ENCODE measurements around the gene NAA15. TPM values are rescaled to one million over a fixed set of nuclear protein-coding genes. Genes with fewer than 3 reads are reported as not detected.

The NAA15 gene
- total and polyA plus RNA-seq, 2 of the 8 experiments (the other 6 are each of a cell fraction or from before 2014, with no cell fraction given), result 9.7 to 124 TPM

- TF ChIP-seq BRCA1 (IDR thresholded peaks at IDR 0.05; ENCODE audit: low read depth, low read length), result no peak
- TF ChIP-seq TEAD4 (IDR thresholded peaks at IDR 0.05; ENCODE audit: low read depth, low read length), result no peak
- no peak for TF ChIP-seq CBX5 (IDR thresholded peaks at IDR 0.05; ENCODE audit: low read depth, low read length)
- no peak for TF ChIP-seq EP300 (IDR thresholded peaks at IDR 0.05; ENCODE audit: borderline replicate concordance in 1 of 2, low read depth in 2 of 2, low read length in 2 of 2)
- no peak for TF ChIP-seq SP2 (IDR thresholded peaks at IDR 0.05; ENCODE audit: low read length)
- TF ChIP-seq USF2 (IDR thresholded peaks at IDR 0.05; ENCODE audit: low read length), result no peak
- no peak for TF ChIP-seq BCL11A (IDR thresholded peaks at IDR 0.05; ENCODE audit: low read depth in 2 of 2, low read length in 2 of 2)
- no peak for TF ChIP-seq CREB1 (IDR thresholded peaks at IDR 0.05)
- TF ChIP-seq CHD1 (IDR thresholded peaks at IDR 0.05; ENCODE audit: low read depth, low read length), result no peak
- TF ChIP-seq POLR2AphosphoS5 (IDR thresholded peaks at IDR 0.05; ENCODE audit: low read depth, low read length), result no peak
- TF ChIP-seq POU5F1 (IDR thresholded peaks at IDR 0.05; ENCODE audit: low read depth, low read length), result no peak
- TF ChIP-seq HDAC6 (IDR thresholded peaks at IDR 0.05; ENCODE audit: low read depth, low read length), result no peak
- TF ChIP-seq, protein P1, sequence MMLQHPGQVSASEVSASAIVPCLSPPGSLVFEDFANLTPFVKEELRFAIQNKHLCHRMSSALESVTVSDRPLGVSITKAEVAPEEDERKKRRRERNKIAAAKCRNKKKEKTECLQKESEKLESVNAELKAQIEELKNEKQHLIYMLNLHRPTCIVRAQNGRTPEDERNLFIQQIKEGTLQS (IDR thresholded peaks at IDR 0.05; ENCODE audit: insufficient read depth, low read depth, low read length), result no peak
- 93% methylated on average over 21 of the region's 23 CpGs; no CpG with 5 or more reads in 1 of the 2 experiments for WGBS, 2 experiments (ENCODE audit: extremely low coverage in 1 of 2, insufficient coverage in 1 of 2, insufficient read length in 1 of 2, insufficient replicate concordance in 2 of 2, low coverage in 1 of 2, low lambda C conversion rate in 2 of 2, missing lambda C conversion rate in 1 of 2)
- Histone ChIP-seq H3K27me3 (replicated peaks in 1 of 4; ENCODE audit: control insufficient read depth in 3 of 4, extremely low read depth in 1 of 4, insufficient read depth in 3 of 4, low read length in 3 of 4) (no peaks in the 10 kb centered on the region), H3K18ac (ENCODE audit: extremely low read depth, low read length) (no peak overlapping the region), H3K79me1 (ENCODE audit: low read depth, low read length) (no peaks in the 10 kb centered on the region), H4K5ac (ENCODE audit: insufficient read length, low read depth, low read length) (no peak overlapping the region), H3K23ac (ENCODE audit: insufficient read length) (no peak overlapping the region), H2AK5ac (ENCODE audit: low read depth, low read length) (no peak overlapping the region), H3K23me2 (ENCODE audit: low read depth, low read length) (no peaks in the 10 kb centered on the region), H3K4ac (replicated peaks; ENCODE audit: insufficient read length, low read depth, low read length) (no peak overlapping the region), H2AFZ (ENCODE audit: low read length) (no peak overlapping the region), H3K36me3 (ENCODE audit: control insufficient read depth in 2 of 4, insufficient read depth in 4 of 4, low read length in 3 of 4) (no peaks in the 10 kb centered on the region), H2BK5ac (ENCODE audit: low read depth, low read length) (no peak overlapping the region), H3K79me2 (ENCODE audit: control insufficient read depth in 1 of 2, insufficient read depth in 2 of 2, low read length in 2 of 2) (no peaks in the 10 kb centered on the region), H2BK12ac (ENCODE audit: low read depth, low read length) (no peak overlapping the region), H3K27ac (ENCODE audit: low read depth, low read length) (no peak overlapping the region), H3K14ac (ENCODE audit: insufficient read length) (no peak overlapping the region), H4K20me1 (replicated peaks in 1 of 2; ENCODE audit: control insufficient read depth in 1 of 2, insufficient read depth in 2 of 2, low read length in 2 of 2) (no peaks in the 10 kb centered on the region), H2BK15ac (ENCODE audit: low read length) (no peak overlapping the region), H3K4me1 (replicated peaks in 1 of 4; ENCODE audit: control insufficient read depth in 3 of 4, insufficient read depth in 4 of 4, low read length in 3 of 4) (no peaks in the 10 kb centered on the region), H2BK120ac (replicated peaks; ENCODE audit: low read depth, low read length) (no peak overlapping the region), H3K9me3 (ENCODE audit: insufficient read depth in 2 of 2, low read depth in 1 of 2, low read length in 1 of 2) (peaks cover 0 to 4% of the 10 kb centered on the region in 2 experiments; a peak in 2 of 4 replicates), H3K4me3 (ENCODE audit: extremely low read depth in 1 of 4, insufficient read depth in 2 of 4, low read depth in 3 of 4, low read length in 4 of 4) (no peak overlapping the region), H3K9ac (replicated peaks in 1 of 4; ENCODE audit: extremely low read depth in 1 of 4, low read depth in 3 of 4, low read length in 3 of 4) (no peak overlapping the region), H3K4me2 (ENCODE audit: insufficient read depth in 1 of 2, low read depth in 2 of 2, low read length in 2 of 2) (no peak overlapping the region), H3K56ac (replicated peaks; ENCODE audit: insufficient read length, low read depth, low read length) (no peak overlapping the region), H4K8ac (ENCODE audit: extremely low read depth, insufficient read depth, low read length) (no peak overlapping the region), H4K91ac (replicated peaks; ENCODE audit: insufficient read length, low read length) (no peak overlapping the region), H2BK20ac (ENCODE audit: low read length) (no peak overlapping the region)
- DNase-seq (ENCODE audit: low read depth in 1 of 2, low spot score in 2 of 2) (no peak), FAIRE-seq (no peak)
- ChIA-PET POLR2A (ENCODE audit: partially characterized antibody) (no interaction called here), CTCF (ENCODE audit: partially characterized antibody) (interaction anchor here (0.7 kb wide), 1 partner anchor 65 kb away, joined by 3 read pairs; no protein-coding TSS in a partner anchor)
Observed at GRCh38 chr4:139436122-139436521, 134.8 kb downstream of the NAA15 start.

All from H1 (cell line).